ENCODE results near the gene OSTN.
"Not testable (repeated sequence)": the region's sequence is repeated elsewhere in the genome, so short reads cannot be mapped to it uniquely, and the experiment has no call there.

The OSTN gene

GRCh38 chr3:191235331-191236314, 36.6 kb downstream of the OSTN start:
- DNase-seq: no peak

GRCh38 chr3:191236646-191237045, 37.6 kb downstream of the OSTN start:
- DNase-seq: no peak

- DNase-seq: no peak
These were observed 38.2 kb downstream of the OSTN start for GRCh38 chr3:191237047-191237882.

GRCh38 chr3:191238321-191238817, 39.3 kb downstream of the OSTN start:
- no peak for DNase-seq

GRCh38 chr3:191239407-191240031, 40.5 kb downstream of the OSTN start:
- DNase-seq: no peak

- DNase-seq: no peak
These were observed 41.4 kb downstream of the OSTN start for GRCh38 chr3:191240486-191240885.

GRCh38 chr3:191244242-191244867, 45.3 kb downstream of the OSTN start:
- no peak for DNase-seq

GRCh38 chr3:191246034-191246433, 47.0 kb downstream of the OSTN start:
- not testable (repeated sequence) for DNase-seq

- no peak for DNase-seq
These were observed 47.6 kb downstream of the OSTN start for GRCh38 chr3:191246630-191247029.

- DNase-seq: no peak
These were observed 54.2 kb downstream of the OSTN start for GRCh38 chr3:191253089-191253799.

GRCh38 chr3:191254098-191254873, 55.2 kb downstream of the OSTN start:
- DNase-seq: no peak

GRCh38 chr3:191255156-191255555, 56.1 kb downstream of the OSTN start:
- DNase-seq: no peak

GRCh38 chr3:191256405-191256804, 57.4 kb downstream of the OSTN start:
- no peak for DNase-seq

GRCh38 chr3:191257286-191257685, 58.2 kb downstream of the OSTN start:
- DNase-seq: no peak

- no peak for DNase-seq
These were observed 60.4 kb downstream of the OSTN start for GRCh38 chr3:191259486-191259885.

- DNase-seq: no peak
These were observed 61.6 kb downstream of the OSTN start for GRCh38 chr3:191260431-191261303.

- no peak for DNase-seq
These were observed 62.2 kb downstream of the OSTN start for GRCh38 chr3:191261304-191261638.

GRCh38 chr3:191262650-191263049, 63.6 kb downstream of the OSTN start:
- no peak for DNase-seq

GRCh38 chr3:191263365-191263764, 64.3 kb downstream of the OSTN start:
- no peak for DNase-seq

GRCh38 chr3:191263850-191264249, 64.8 kb downstream of the OSTN start:
- DNase-seq: no peak

Measured in activated naive CD4-positive, alpha-beta T cell treated with anti-CD3 and anti-CD28 coated beads, Interleukin-2, amount 50 U/mL, for 16 hours (primary cell).